Endothelial cell of umbilical vein (primary cell): ENCODE measurements around the gene SERPINB10. TPM values are rescaled to one million over a fixed set of nuclear protein-coding genes. Genes with fewer than 3 reads are reported as not detected.

ENCODE experiments used
- BruUV-seq: library from RNA; stranded (reverse); fragments of 400-500 nt; replicated peaks from 2 replicates; lab custom pipeline; 2021; lab: Mats Ljungman, UMichigan
- CTCF ChIA-PET: fragments of 300-600, 350-600 bp; sonication (Branson Sonifier 250); formaldehyde crosslinking; loops from one replicate; lab custom pipeline; 2021; ENCODE audit warnings: antibody characterized with exemption, inconsistent platforms; lab: Charles Lee
- POLR2A ChIA-PET: fragments of 300-600, 350-600 bp; sonication (Branson Sonifier 250); formaldehyde crosslinking; loops from one replicate; lab custom pipeline; 2021; ENCODE audit warnings: antibody characterized with exemption, inconsistent platforms; lab: Charles Lee
- DNase-seq: peaks from one replicate; pipeline ENCODE4 v3.0.0-alpha.2; 2011; ENCODE audit warnings: low read depth, low spot score
- FAIRE-seq: peaks from 2 replicates; lab custom pipeline; 2011; peaks lifted over from hg19 to GRCh38; lab: Jason Lieb, UNC
- H2AFZ ChIP-seq: 2 replicates; pipeline ENCODE4 v1.6.0; 2012; ENCODE audit warnings: low read depth, low read length, control low read depth, inconsistent platforms
- H3K27ac ChIP-seq: 2 replicates; pipeline ENCODE4 v1.5.1; 2011; ENCODE audit warnings: low read depth, mild to moderate bottlenecking, control low read depth, low read length, moderate library complexity; ENCODE audit not compliant: insufficient read depth
- H3K27me3 ChIP-seq, 2 experiments: 2 replicates each; pipeline versions ENCODE4 v1.6.0 to v1.6.1; 2011; ENCODE audit warnings: low read length in 2 of 2, mixed read lengths in 1 of 2; ENCODE audit not compliant: control insufficient read depth in 2 of 2, insufficient read depth in 2 of 2
- H3K36me3 ChIP-seq, 2 experiments: 2 replicates in 1 of 2; 3 replicates in 1 of 2; pipeline ENCODE4 v1.5.1; 2011; ENCODE audit warnings: low read length in 2 of 2, mild to moderate bottlenecking in 1 of 2, moderate library complexity in 1 of 2; ENCODE audit not compliant: control insufficient read depth in 2 of 2, insufficient read depth in 2 of 2; ENCODE audit errors: extremely low read depth in 1 of 2
- H3K4me1 ChIP-seq: 3 replicates; pipeline ENCODE4 v1.5.1; 2011; ENCODE audit warnings: mild to moderate bottlenecking, low read length; ENCODE audit not compliant: control insufficient read depth, insufficient read depth; ENCODE audit errors: extremely low read depth
- H3K4me2 ChIP-seq: 2 replicates; pipeline ENCODE4 v1.6.1; 2011; ENCODE audit warnings: low read length, control low read depth, mixed read lengths; ENCODE audit not compliant: insufficient read depth
- H3K4me3 ChIP-seq, 3 experiments: fragments of 200-600 bp in 1 of 3; sonication (generic), shearing (Covaris generic) in 1 of 3; replicated peaks in 1 of 3; 2 replicates each; pipeline ENCODE4 v1.5.1; 2011 to 2016; ENCODE audit warnings: control low read depth in 3 of 3, low read length in 3 of 3, mild to moderate bottlenecking in 2 of 3, inconsistent platforms in 1 of 3, low read depth in 1 of 3, moderate library complexity in 1 of 3; ENCODE audit not compliant: insufficient read depth in 1 of 3
- H3K79me2 ChIP-seq: 2 replicates; pipeline ENCODE4 v1.6.0; 2012; ENCODE audit warnings: low read length, inconsistent platforms; ENCODE audit not compliant: control insufficient read depth, insufficient read depth
- H3K9ac ChIP-seq: replicated peaks from 2 replicates; pipeline ENCODE3; 2011; ENCODE audit warnings: low read length, control low read depth; ENCODE audit not compliant: insufficient read depth; ENCODE audit errors: extremely low read depth
- H3K9me1 ChIP-seq: replicated peaks from 3 replicates; pipeline ENCODE4 v1.6.0; 2011; ENCODE audit warnings: mild to moderate bottlenecking, low read length; ENCODE audit not compliant: control insufficient read depth, insufficient read depth; ENCODE audit errors: extremely low read depth
- H3K9me3 ChIP-seq: replicated peaks from 2 replicates; pipeline ENCODE4 v1.5.1; 2012; ENCODE audit warnings: low read length, inconsistent platforms; ENCODE audit not compliant: control insufficient read depth, insufficient read depth
- H4K20me1 ChIP-seq: replicated peaks from 2 replicates; pipeline ENCODE3; 2011; ENCODE audit warnings: mild to moderate bottlenecking, low read length; ENCODE audit not compliant: control insufficient read depth, insufficient read depth; ENCODE audit errors: extremely low read depth
- CTCF ChIP-seq, 2 donors: IDR thresholded peaks; 1 replicate in 1 of 2; 2 replicates in 1 of 2; pipeline ENCODE4 v1.5.1; 2011; ENCODE audit warnings: low read length in 2 of 2, mild to moderate bottlenecking in 2 of 2, moderate library complexity in 2 of 2, control low read depth in 1 of 2, inconsistent platforms in 1 of 2, low read depth in 1 of 2; ENCODE audit not compliant: insufficient read depth in 1 of 2; ENCODE audit errors: extremely low read depth in 1 of 2
- EZH2 ChIP-seq: IDR thresholded peaks from 2 replicates; pipeline ENCODE4 v1.6.1; 2012; ENCODE audit warnings: borderline replicate concordance, low read depth, mild to moderate bottlenecking, moderate library complexity, low read length, inconsistent platforms; ENCODE audit not compliant: severe bottlenecking
- GATA2 ChIP-seq: IDR thresholded peaks from 2 replicates; pipeline ENCODE4 v1.7.0; 2011; ENCODE audit warnings: low read depth, mild to moderate bottlenecking, moderate library complexity, mixed read lengths, low read length; ENCODE audit not compliant: insufficient read length, insufficient read depth
- MAX ChIP-seq: IDR thresholded peaks from 2 replicates; pipeline ENCODE4 v1.6.1; 2011; ENCODE audit not compliant: insufficient read depth, insufficient read length
- MYC ChIP-seq: IDR thresholded peaks from one replicate; pipeline ENCODE4 v1.6.1; 2011; ENCODE audit warnings: mild to moderate bottlenecking, low read depth, low read length
- POLR2AphosphoS5 ChIP-seq: IDR thresholded peaks from 2 replicates; pipeline ENCODE4 v1.6.1; 2012; ENCODE audit warnings: low read depth, mild to moderate bottlenecking, control low read depth, low read length, moderate library complexity; ENCODE audit not compliant: insufficient read depth
- dilution Hi-C: fragments of 300-500 bp; cut with MboI; formaldehyde crosslinking; loops from one replicate; pipeline ENCODE4 v1.15.0; 2019; ENCODE audit warnings: low sequenced_read_pairs; ENCODE audit not compliant: extremely low pct_ligation_motif_present
- intact Hi-C: fragments of 100-400 bp; cut with micrococcal nuclease; formaldehyde crosslinking; loops from one replicate; pipeline ENCODE4 v1.10.0; 2022
- polyA plus RNA-seq, 4 experiments: library from polyadenylated mRNA; depleted of rRNA in 3 of 4; stranded (reverse) in 3 of 4; unstranded in 1 of 4; fragments of >200 nt; gene quantifications; 2 replicates each; pipeline versions ENCODE4 v1.2.1 to v1.2.3, GENCODE V29; 2011 to 2012; ENCODE audit warnings: missing spikeins in 1 of 4
- total RNA-seq: library from RNA; stranded (reverse); gene quantifications from 2 replicates; pipeline ENCODE4 v1.2.3, GENCODE V29; 2021

The SERPINB10 gene
- total and polyA plus RNA-seq, 2 donors (not counting 3 experiments of a cell fraction or from before 2014, with no cell fraction given) = not detected

GRCh38 chr18:63936156-63936931, 28.6 kb downstream of the SERPINB10 start:
- Histone ChIP-seq H3K4me1 (peaks cover 8% of the 10 kb centered on the region), H3K4me2 (peak overlapping the region; percentile 80), H3K36me3 (no peaks in the 10 kb centered on the region), H3K9me3 (no peaks in the 10 kb centered on the region), H3K79me2 (no peaks in the 10 kb centered on the region), H2AFZ (peak overlapping the region; percentile 96), H4K20me1 (no peaks in the 10 kb centered on the region), H3K27me3 (peaks cover 2 to 9% of the 10 kb centered on the region in 2 experiments), H3K9ac (peak overlapping the region; percentile 33), H3K4me3 (peak overlapping the region; percentile 46 to 52 (median 51)), H3K27ac (no peak overlapping the region), H3K9me1 (no peaks in the 10 kb centered on the region)
- POLR2A ChIA-PET = no interaction called here
- DNase-seq (peak; percentile 67), FAIRE-seq (peak; percentile 92)
- peak; percentile 4 for TF ChIP-seq GATA2
- peak; percentile 15 for TF ChIP-seq EZH2
- TF ChIP-seq MYC = no peak
- TF ChIP-seq CTCF (IDR thresholded peaks at IDR 0.05; ENCODE audit: extremely low read depth in 1 of 2, insufficient read depth in 1 of 2, low read depth in 1 of 2, low read length in 2 of 2) = peak; percentile 75 to 78
- peak; percentile 31 for TF ChIP-seq POLR2AphosphoS5
- TF ChIP-seq MAX = no peak
- dilution Hi-C loops = no loop called here
- BruUV-seq = no TSS peak
- intact Hi-C loops = loop anchor here (1.0 to 5.0 kb wide), 6 partner anchors 45 to 418 kb away; no protein-coding TSS in a partner anchor
- CTCF ChIA-PET = interaction anchor here (0.8 to 5.1 kb wide), 40 partner anchors 8 to 494 kb away, joined by 3 to 112 read pairs (median 4); partner anchors contain the start of gene HMSD
